GM12874 (cell line): ENCODE data around the gene NID1.

Experiments
- TF ChIP-seq, protein P1 (sequence below): IDR thresholded peaks from 2 replicates; pipeline ENCODE4 v1.5.1; 2011; ENCODE audit warnings: low read depth, mild to moderate bottlenecking, control low read depth, low read length, moderate library complexity; ENCODE audit not compliant: insufficient read depth

Gene NID1

DNA sequence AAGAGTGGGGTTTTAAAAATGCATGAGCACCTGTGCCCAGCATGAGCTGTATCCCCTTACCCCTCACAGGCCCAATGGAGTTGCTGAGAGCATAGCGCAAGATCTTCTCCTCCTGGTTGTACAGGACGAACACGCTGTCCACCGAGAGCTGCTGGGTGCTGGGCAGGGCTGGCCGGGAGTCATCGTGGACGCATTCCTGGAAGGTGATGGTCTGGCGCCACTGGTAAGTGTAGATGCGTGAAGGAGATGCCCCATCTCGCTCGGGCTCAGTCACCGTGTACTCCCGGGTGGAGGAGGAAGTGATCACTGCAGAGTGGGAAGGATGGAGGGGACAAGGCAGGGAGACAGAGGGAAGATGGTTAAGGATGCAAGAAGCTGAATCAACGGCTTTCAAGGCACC is 39.1 kb downstream of the NID1 start:
- TF ChIP-seq, protein P1, sequence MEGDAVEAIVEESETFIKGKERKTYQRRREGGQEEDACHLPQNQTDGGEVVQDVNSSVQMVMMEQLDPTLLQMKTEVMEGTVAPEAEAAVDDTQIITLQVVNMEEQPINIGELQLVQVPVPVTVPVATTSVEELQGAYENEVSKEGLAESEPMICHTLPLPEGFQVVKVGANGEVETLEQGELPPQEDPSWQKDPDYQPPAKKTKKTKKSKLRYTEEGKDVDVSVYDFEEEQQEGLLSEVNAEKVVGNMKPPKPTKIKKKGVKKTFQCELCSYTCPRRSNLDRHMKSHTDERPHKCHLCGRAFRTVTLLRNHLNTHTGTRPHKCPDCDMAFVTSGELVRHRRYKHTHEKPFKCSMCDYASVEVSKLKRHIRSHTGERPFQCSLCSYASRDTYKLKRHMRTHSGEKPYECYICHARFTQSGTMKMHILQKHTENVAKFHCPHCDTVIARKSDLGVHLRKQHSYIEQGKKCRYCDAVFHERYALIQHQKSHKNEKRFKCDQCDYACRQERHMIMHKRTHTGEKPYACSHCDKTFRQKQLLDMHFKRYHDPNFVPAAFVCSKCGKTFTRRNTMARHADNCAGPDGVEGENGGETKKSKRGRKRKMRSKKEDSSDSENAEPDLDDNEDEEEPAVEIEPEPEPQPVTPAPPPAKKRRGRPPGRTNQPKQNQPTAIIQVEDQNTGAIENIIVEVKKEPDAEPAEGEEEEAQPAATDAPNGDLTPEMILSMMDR, result no peak

DNA sequence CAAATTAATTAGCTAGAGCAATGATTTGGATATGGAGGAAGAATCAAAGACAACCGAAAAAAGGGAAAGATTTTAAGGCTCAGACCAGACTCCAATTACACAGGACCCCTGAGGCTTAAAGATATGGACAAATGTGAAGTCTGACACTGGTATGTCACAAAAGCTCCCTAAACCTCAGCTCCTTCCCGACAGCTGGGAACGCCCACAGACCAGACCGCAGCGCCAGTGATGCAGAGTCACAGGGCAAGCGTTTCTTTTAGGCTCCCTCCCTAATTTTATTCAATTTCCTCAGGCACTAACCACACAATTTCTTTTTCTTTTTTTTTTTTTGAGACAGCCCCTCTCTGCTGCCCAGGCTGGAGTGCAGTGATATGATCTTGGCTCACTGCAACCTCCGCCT is 40.2 kb downstream of the NID1 start:
- TF ChIP-seq, protein P1, result no peak

DNA sequence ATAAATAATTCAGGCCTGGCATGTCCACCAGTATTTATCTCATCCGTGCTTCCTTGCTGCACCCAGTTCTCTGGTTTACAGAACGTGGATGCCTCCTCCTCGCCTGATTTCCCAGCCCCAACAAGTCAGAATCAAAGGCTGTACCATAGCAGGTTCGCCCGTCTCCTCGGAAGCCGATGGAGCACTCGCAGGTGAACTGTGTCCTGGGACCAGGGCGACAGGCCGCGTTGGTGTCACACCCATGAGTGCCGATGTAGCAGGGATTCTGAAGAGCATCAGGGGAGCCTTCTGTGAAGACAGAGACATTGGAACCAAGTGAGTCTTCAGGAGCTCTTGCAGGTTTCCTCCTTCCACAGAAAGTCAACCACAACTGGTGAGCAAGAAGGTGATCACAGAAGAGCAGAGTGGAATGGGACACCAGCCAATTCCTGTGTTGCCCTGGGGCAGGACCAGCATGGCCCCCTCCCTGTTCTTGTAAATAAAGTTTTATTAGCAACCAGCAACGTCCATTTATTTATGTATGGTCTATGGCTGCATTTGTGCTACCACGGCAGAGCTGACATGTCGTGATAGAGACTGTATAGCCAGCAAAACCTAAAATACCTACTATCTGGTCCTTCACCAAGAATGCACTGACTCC is 40.8 kb downstream of the NID1 start:
- TF ChIP-seq, protein P1, result no peak

DNA sequence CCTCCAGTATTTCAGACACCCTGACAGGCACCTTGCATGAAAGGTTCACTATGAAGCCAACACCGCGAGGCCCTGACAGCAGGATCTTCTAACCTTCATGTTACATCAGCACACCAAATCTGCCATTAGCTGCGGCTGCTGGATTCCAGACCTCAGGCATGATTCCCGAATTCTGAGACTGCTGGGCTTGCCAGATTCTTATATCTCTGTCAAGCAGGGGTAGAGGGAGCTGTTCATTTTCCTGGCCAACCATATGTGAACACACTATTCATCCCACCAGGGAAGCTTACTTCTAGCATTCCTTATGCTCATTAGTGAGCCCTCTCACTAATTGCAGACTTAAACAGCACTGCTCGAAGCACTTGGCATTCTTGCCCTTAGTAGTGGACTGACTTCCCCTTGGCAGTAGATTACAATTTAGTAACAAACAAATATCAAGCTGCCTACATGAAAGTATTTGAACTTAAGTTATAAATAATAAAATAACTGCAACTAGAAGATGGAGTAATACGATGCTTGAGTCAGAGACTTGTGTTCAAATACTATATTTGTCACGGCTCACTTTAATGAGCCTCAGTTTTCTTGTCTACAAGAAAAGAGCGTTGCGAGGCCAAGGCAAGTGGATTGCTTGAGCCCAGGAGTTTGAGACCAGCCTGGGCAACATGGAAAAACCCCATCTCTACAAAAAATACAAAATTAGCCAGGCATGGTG is 43.3 kb downstream of the NID1 start:
- TF ChIP-seq, protein P1, result no peak

DNA sequence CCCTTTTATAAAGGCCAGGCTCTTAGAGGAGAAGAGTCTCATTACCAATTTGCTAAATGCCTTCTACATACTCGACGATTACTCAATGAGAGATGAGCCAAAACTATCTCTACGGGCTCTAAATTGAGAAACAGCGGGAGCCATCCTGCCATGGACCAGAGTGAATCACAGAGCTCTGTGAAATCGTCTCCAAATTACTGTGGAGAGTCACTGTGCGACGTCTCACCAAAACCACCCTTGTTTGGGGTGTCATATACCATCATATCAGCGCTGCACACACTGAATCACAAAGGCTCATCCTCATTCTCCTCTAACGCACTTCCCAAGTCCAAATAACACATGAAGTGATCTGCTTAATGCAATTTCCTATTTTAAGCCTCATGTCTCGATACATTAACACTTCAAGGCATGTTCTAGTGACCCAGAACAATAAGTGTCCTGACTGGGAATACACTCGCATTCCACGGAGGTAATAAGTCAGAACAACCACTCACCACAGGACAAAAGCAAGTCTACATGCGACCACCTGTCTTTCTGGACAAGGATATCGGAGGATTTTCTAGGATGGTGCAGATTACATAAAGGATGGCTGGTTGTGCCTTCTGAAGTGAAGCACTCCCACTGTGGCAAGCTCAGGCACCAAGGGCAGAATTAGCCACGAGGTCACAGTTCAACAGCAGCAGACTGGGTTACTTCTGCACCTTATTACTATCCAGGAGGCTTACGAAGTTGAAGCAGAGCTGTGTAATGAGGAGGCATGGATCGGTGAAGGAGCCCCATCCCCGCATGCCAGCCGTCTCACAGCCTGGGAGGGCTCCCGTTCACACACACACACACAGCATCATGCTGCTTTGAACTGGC is 44.3 kb downstream of the NID1 start:
- TF ChIP-seq, protein P1, result no peak

DNA sequence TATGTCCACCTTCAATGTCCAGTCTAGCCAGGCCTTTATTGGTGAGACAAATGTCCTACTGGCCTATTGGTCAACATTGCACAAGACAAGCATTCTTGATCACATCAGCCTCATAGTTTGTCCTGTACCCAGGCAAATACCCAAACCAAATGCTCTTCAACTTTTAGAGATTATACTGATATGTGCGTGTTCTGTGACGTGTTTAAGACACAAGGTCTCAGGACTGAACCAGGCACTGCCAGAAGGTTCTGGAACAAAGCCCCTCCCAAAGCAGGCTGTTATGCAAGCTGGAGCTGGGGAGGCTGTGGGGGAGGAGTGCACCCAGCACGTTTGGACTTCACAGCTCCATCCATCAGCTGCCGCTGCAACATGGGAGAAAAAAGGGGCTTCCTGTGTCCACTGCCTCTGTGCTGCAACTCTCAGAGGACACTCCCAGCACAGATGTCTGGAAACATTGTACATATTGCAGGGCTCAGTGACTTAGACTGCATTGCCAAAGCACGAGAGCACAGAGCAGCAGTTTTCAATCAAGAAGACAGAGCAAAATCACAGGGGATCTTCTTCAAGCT is 45.9 kb downstream of the NID1 start:
- TF ChIP-seq, protein P1, result no peak
